Measurements from ENCODE around the gene COL4A1.

Gene COL4A1

GRCh38 chr13:110156301-110157049 is 150.5 kb downstream of the COL4A1 start:
- DNase-seq: no peak

DNA sequence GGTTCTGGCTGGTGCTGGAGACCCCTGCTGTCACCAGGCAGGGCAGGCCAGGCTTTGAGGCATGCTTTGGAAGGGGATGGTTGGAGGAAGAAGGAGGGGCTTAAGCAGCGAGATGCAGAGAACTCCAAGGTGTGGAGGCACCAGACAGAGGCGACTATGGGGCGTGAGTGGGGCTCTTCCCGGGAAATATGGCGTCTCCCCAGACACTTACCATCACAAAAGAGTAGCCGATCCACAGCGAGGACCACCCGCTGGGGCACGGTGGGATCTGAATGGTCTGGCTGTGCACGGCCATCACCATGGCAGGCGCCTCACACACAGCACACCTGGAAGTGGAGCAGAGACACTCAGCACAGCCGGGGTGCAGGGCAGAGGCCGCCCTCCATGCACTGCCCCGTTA is 151.9 kb downstream of the COL4A1 start:
- no peak for DNase-seq

GRCh38 chr13:110154410-110154933 is 152.5 kb downstream of the COL4A1 start:
- DNase-seq: no peak

DNA sequence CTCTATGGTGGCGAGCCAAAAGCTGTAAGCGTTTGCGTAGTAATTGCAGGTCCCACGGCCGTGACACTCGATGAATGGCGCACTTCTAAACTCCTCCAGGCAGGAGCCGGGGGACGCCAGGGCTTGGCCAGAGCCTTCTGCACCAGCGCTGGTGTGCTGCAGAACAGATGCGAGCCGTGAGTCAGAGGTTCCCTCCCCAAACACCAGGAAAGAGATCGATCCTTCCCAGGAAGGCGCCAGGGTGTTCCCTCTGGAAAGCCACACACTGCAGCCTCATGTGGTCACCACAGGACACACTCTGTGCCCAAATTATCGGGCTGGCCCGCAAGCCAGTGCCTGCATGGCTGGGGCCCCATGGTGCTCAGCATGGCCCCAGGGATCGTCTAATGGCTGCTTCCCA is 154.6 kb downstream of the COL4A1 start:
- no peak for DNase-seq

DNA sequence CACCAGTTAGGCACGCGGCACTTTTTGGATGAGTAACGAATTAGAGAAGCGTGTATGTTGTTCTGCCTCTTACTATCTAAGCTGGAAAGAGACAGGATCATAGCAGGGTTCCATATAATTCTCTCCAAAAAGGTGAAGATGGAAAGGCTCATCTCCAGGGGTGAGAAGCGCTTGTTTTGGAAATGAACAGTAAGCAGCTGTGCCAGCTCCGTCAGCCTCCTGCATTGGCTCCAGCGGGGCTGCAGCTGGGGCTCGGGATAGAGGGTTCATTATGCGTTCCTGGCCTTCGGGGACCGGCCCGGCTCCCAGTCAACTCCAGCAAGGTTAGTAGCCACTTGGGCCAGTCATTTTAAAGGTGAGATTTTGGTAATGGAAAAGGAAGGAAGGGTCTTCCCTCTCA is 155.5 kb downstream of the COL4A1 start:
- DNase-seq: no peak

GRCh38 chr13:110150384-110151101 is 156.4 kb downstream of the COL4A1 start:
- no peak for DNase-seq

DNA sequence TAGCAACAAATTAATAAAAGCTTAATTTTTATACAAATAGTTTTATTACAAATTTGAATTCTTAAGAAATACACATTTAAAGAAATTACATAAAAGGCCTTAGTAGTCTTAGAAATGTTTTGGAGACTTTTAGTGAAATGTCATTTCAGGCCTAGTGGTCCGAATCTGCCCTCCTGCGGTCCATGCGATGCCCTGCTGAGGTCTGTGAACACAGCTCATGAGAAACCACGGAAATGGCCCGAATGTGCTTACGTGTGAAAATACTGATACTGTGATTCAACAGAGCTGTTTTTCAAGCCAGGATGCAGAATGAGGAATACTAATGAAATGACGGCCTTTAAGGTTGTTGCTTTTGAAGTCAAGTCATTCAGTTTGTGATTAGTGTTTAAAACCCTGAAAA is 157.9 kb downstream of the COL4A1 start:
- no peak for DNase-seq

DNA sequence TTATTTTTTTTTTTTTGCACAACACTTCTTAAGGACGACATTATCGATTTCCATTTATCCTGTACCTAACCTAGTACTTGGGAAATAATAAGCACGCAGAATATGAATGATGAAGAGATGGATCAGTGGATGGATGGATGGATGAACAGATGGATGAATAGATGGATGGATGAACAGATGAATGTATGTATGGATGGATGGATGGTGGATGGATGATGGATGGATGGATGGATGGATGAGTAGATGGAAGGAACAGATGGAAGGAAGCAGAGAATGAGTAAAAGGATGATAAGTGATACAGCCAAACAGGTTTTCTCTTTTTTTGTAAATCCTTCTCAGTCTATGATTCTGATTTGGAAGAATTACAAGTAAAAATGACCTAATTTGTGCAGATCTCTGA is 166.9 kb downstream of the COL4A1 start:
- DNase-seq: no peak

- DNase-seq: no peak
These were observed 168.3 kb downstream of the COL4A1 start for GRCh38 chr13:110138700-110139036.

DNA sequence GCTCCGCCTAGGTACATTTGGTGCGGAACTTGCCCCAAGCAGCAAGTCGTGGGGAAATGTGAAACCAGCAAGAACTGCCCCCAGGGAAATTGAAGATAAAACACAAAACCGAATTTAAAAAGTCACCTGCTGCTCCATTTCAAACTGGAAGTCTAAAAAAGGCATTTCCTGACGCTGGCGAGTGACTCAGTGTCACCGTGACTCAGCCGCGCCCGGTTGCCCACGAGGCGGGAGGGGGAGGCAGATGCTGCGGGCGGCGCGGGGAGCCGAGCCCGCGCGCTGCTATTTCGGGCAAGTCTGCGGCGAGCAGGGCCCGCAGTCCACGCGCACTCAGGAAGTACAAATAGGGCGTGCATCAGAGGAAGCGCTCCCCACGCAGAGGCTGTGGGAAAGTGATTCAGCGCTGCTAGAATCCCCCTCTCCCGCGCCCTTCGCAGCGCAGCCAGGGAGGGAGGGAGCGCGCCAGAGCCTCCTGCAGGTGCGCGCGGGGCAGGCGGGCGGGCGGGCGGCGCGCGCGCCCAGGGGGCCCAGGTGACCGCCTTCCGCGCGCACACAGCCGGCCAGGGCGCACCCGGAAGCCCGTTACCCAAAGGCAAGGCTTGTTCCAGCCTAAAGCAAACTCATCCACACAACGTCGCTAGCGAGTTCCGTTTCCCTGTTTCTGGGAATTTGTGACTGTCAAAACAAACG is 168.8 kb downstream of the COL4A1 start:
- DNase-seq: peak; percentile 40

DNA sequence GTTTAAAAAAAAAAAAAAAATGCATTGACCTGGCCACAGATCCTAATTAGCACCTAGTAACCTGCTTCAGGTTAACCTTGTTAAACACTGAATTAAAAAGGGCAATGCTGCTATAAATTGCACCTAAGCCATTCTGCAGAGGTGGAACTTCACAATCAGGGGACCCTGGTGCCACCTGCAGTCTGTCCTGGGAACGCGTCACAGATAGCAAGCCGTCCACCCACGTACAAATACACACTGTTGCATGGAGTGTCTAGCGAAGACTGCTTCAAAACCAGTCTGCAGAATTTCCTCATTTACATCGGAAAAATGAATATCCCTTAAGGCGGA is 169.3 kb downstream of the COL4A1 start:
- no peak for DNase-seq

- no peak for DNase-seq
These were observed 170.0 kb downstream of the COL4A1 start for GRCh38 chr13:110136660-110137585.

- DNase-seq: no peak
These were observed 170.9 kb downstream of the COL4A1 start for GRCh38 chr13:110135977-110136597.

GRCh38 chr13:110134801-110135200 is 172.2 kb downstream of the COL4A1 start:
- DNase-seq: no peak

DNA sequence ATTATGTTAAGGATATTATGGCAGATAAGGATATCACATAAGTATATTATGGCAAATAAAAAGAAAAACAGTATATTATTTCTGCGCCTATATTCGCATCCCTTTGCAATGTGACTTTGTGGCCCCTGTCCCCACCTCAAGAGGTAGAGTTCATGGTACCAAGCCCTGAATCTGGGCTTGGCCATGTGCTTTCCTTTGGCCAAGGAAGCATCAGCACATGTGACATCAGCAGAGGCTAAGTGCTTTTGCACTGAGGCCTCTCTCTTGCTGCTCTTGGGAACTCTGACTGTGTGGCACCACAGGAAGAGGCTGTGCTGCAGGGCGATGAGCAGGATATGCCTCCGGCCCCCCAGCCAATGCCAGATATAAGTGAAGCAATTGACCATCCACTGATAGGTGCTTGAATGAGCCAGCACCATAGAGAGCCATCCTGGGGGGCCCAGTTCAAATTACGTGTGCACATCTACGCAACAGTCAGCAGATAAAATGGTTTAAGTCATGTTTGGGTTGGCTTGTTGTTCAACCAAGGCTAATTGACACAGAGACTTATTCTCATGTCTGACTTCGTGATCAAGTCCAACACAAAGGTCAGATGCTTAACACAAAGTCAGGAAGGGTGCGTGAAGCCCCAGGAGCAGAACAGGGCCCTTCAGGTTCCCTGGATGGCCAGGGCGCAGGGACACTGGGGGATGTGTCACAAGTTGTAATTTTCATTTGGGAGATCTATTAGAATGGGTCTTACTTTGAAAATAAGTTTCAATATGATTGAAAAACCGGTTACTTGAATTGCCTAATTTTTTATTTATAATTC is 173.3 kb downstream of the COL4A1 start:
- no peak for DNase-seq

GRCh38 chr13:110132225-110132982 is 174.6 kb downstream of the COL4A1 start:
- DNase-seq: no peak

- no peak for DNase-seq
These were observed 175.5 kb downstream of the COL4A1 start for GRCh38 chr13:110131424-110131823.

DNA sequence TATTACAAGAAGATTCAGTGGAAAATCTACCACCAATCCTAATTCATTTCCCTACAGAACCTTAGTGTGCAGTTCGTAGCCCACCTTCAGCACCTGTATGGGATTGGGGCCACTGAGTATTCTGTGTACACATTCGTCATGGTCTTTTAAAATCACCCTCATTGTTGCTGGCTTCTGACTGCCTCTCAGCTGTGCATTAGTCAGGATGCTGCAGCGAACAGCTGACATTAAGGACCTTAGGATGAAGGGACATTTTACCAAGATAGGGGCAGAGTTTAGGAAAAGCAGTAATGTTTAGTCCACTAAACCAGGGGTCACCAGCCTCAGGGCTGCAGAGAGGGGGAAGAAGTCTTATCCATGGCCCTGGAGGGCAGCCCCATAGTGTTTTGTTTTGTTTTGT is 176.5 kb downstream of the COL4A1 start:
- DNase-seq: no peak

- DNase-seq: no peak
These were observed 177.3 kb downstream of the COL4A1 start for GRCh38 chr13:110129539-110130186.

DNA sequence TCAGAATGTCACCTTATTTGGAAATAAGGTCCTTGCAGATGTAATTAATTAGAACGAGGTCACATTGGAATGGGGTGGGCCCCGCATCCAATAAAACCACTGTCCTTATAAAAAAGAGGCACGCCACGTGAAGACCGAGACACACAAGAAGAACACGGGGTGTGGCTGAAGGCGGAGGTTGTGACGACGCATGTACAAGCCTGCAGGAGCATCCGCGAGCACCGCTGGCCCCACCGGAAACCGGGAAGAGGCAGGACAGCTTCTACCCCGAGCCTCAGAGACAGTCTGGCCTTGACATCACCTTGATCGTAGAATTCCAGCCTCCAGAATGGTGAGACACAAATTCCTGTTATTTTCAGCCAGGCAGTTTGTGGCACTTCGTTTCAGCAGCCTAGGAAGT is 177.9 kb downstream of the COL4A1 start:
- no peak for DNase-seq
